Parathyroid adenoma (tissue), 2 donors: ENCODE data around the gene ZFP42.
"Not testable (repeated sequence)": the region's sequence is repeated elsewhere in the genome, so short reads cannot be mapped to it uniquely, and the experiment has no call there.

Experiments
- H2AFZ ChIP-seq: fragments of 300-600 bp; sonication (generic); one replicate; pipeline ENCODE4 v1.7.0; 2017; ENCODE audit warnings: antibody characterized with exemption, mild to moderate bottlenecking
- H3K27ac ChIP-seq: fragments of 300-600 bp; sonication (generic); one replicate; pipeline ENCODE4 v1.7.0; 2017
- H3K27me3 ChIP-seq: fragments of 300-600 bp; sonication (generic); one replicate; pipeline ENCODE4 v1.7.0; 2017; ENCODE audit warnings: low read length; ENCODE audit not compliant: control insufficient read depth, insufficient read depth
- H3K36me3 ChIP-seq: fragments of 300-600 bp; sonication (generic); one replicate; pipeline ENCODE4 v1.7.0; 2017; ENCODE audit warnings: low read length; ENCODE audit not compliant: control insufficient read depth, insufficient read depth
- H3K4me1 ChIP-seq: fragments of 300-600 bp; sonication (generic); one replicate; pipeline ENCODE4 v1.7.0; 2017; ENCODE audit warnings: control low read depth
- H3K4me2 ChIP-seq: fragments of 300-600 bp; sonication (generic); one replicate; pipeline ENCODE4 v1.7.0; 2017; ENCODE audit warnings: low read length
- H3K4me3 ChIP-seq: fragments of 300-600 bp; sonication (generic); one replicate; pipeline ENCODE4 v1.7.0; 2017; ENCODE audit warnings: low read depth, low read length
- H3K79me2 ChIP-seq: fragments of 300-600 bp; sonication (generic); one replicate; pipeline ENCODE4 v1.7.0; 2017; ENCODE audit warnings: control low read depth
- H3K9ac ChIP-seq: fragments of 300-600 bp; sonication (generic); one replicate; pipeline ENCODE4 v1.7.0; 2017; ENCODE audit warnings: mild to moderate bottlenecking
- H3K9me3 ChIP-seq: fragments of 300-600 bp; sonication (generic); one replicate; pipeline ENCODE4 v1.7.0; 2017; ENCODE audit warnings: low read length; ENCODE audit not compliant: control insufficient read depth
- TF ChIP-seq, protein P1 (sequence below): fragments of 300-600 bp; sonication (generic); IDR thresholded peaks from one replicate; pipeline ENCODE4 v1.7.0; 2017; ENCODE audit warnings: antibody characterized with exemption, mild to moderate bottlenecking
- donor health status: primary hyperparathyroidism.

ZFP42 gene

GRCh38 chr4:187972135-187972534 lies 23.4 kb upstream of the ZFP42 start:
- no peaks in the 10 kb centered on the region for H3K79me2 ChIP-seq
- no peak overlapping the region for H3K9ac ChIP-seq
- H2AFZ ChIP-seq = no peak overlapping the region
- no peak overlapping the region for H3K4me3 ChIP-seq
- H3K27ac ChIP-seq = no peak overlapping the region
- no peaks in the 10 kb centered on the region for H3K4me1 ChIP-seq
- H3K27me3 ChIP-seq = no peaks in the 10 kb centered on the region
- H3K4me2 ChIP-seq = no peak overlapping the region
- H3K9me3 ChIP-seq = no peaks in the 10 kb centered on the region
- TF ChIP-seq, protein P1, sequence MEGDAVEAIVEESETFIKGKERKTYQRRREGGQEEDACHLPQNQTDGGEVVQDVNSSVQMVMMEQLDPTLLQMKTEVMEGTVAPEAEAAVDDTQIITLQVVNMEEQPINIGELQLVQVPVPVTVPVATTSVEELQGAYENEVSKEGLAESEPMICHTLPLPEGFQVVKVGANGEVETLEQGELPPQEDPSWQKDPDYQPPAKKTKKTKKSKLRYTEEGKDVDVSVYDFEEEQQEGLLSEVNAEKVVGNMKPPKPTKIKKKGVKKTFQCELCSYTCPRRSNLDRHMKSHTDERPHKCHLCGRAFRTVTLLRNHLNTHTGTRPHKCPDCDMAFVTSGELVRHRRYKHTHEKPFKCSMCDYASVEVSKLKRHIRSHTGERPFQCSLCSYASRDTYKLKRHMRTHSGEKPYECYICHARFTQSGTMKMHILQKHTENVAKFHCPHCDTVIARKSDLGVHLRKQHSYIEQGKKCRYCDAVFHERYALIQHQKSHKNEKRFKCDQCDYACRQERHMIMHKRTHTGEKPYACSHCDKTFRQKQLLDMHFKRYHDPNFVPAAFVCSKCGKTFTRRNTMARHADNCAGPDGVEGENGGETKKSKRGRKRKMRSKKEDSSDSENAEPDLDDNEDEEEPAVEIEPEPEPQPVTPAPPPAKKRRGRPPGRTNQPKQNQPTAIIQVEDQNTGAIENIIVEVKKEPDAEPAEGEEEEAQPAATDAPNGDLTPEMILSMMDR = no peak
- no peaks in the 10 kb centered on the region for H3K36me3 ChIP-seq

DNA sequence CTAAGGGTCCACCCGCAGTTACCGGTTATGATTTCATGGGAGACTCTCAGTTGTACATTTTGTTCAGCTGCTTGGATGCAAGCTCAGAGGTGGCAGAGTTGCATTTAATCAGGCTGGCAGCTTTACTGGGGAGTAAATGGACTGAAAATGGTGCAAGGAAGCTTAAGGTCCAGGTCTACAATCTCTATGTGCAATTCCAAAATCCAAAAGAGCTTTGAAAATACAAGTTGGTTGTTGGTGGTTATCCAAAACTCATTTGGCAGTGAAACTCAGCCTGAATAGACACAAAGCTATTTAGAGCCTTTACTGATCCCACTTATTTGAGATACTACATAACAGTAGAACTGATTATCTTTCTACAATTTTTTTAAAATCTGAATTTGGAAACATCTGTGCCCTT lies 11.8 kb upstream of the ZFP42 start:
- Histone ChIP-seq H3K4me2 (no peak overlapping the region), H3K9ac (no peak overlapping the region), H3K79me2 (no peaks in the 10 kb centered on the region), H3K4me3 (no peak overlapping the region), H3K9me3 (no peaks in the 10 kb centered on the region), H3K36me3 (no peaks in the 10 kb centered on the region), H2AFZ (no peak overlapping the region), H3K27me3 (no peaks in the 10 kb centered on the region), H3K4me1 (no peaks in the 10 kb centered on the region), H3K27ac (no peak overlapping the region)
- TF ChIP-seq, protein P1 = no peak

DNA sequence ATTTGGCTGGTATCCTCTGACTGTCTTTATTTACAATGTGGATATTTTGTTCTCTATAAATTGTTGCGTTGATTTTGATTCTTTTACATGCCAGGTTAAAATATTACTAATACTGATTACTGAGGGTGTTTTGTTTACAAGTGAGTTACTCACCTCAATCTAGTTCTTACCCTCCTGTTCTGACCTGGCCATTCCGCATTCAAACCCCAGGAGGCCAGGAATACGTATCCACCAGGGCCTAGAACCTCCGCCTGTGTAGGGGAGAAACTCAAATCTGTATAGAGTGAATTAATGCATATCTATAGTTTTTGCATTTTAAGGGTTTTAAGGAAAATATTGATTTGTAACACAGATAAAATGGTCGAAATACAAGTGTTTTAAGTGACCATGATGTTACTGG lies 2.6 kb upstream of the ZFP42 start:
- Histone ChIP-seq H3K9me3 (no peaks in the 10 kb centered on the region), H3K4me2 (no peak overlapping the region), H3K36me3 (no peaks in the 10 kb centered on the region), H3K27me3 (no peaks in the 10 kb centered on the region), H3K4me1 (no peaks in the 10 kb centered on the region), H3K9ac (no peak overlapping the region), H3K27ac (no peak overlapping the region), H2AFZ (no peak overlapping the region), H3K4me3 (no peak overlapping the region), H3K79me2 (no peaks in the 10 kb centered on the region)
- TF ChIP-seq, protein P1 = no peak

GRCh38 chr4:187993827-187994226 lies 1.7 kb upstream of the ZFP42 start:
- no peak overlapping the region for H2AFZ ChIP-seq
- H3K27ac ChIP-seq = no peak overlapping the region
- H3K4me1 ChIP-seq = no peaks in the 10 kb centered on the region
- no peaks in the 10 kb centered on the region for H3K36me3 ChIP-seq
- H3K79me2 ChIP-seq = no peaks in the 10 kb centered on the region
- H3K27me3 ChIP-seq = no peaks in the 10 kb centered on the region
- H3K9me3 ChIP-seq = no peaks in the 10 kb centered on the region
- no peak overlapping the region for H3K9ac ChIP-seq
- TF ChIP-seq, protein P1 = no peak
- no peak overlapping the region for H3K4me3 ChIP-seq
- no peak overlapping the region for H3K4me2 ChIP-seq

- H3K9ac ChIP-seq = no peak overlapping the region
- no peak overlapping the region for H3K4me2 ChIP-seq
- no peak overlapping the region for H3K4me3 ChIP-seq
- H3K36me3 ChIP-seq = no peaks in the 10 kb centered on the region
- H3K4me1 ChIP-seq = no peaks in the 10 kb centered on the region
- no peaks in the 10 kb centered on the region for H3K27me3 ChIP-seq
- no peaks in the 10 kb centered on the region for H3K9me3 ChIP-seq
- TF ChIP-seq, protein P1 = no peak
- no peaks in the 10 kb centered on the region for H3K79me2 ChIP-seq
- no peak overlapping the region for H2AFZ ChIP-seq
- no peak overlapping the region for H3K27ac ChIP-seq
These were observed 1.1 kb downstream of the ZFP42 start for GRCh38 chr4:187996502-187997177.

DNA sequence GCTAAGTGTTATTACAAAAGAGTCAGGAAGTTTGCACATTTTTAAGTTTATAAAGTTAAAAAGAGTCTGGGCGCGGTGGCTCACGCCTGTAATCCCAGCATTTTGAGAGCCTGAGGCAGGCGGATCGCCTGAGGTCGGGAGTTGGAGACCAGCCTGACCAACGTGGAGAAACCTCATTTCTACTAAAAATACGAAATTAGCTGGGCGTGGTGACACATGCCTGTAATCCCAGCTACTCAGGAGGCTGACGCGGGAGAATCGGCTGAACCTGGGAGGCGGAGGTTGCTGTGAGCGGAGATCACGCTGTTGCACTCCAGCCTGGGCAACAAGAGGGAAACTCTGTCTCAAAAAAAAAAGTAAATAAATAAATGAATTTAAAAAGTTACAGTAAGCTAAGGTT lies 2.4 kb downstream of the ZFP42 start:
- not testable (repeated sequence) for H3K9ac ChIP-seq, H3K27ac ChIP-seq, H2AFZ ChIP-seq, H3K27me3 ChIP-seq, H3K9me3 ChIP-seq, H3K4me2 ChIP-seq, H3K36me3 ChIP-seq, H3K4me1 ChIP-seq, H3K79me2 ChIP-seq, H3K4me3 ChIP-seq
